Right lobe of liver (tissue), 6 donors: ENCODE data around the gene SLC39A11. TPM values are rescaled to one million over a fixed set of nuclear protein-coding genes. Genes with fewer than 3 reads are reported as not detected.
"Not testable (repeated sequence)": the region's sequence is repeated elsewhere in the genome, so short reads cannot be mapped to it uniquely, and the experiment has no call there.

Experiments
- ATAC-seq, 4 donors: fragments of 200-7000 bp; cut with Tn5 transposase; one replicate each; pipeline ENCODE4 v1.9.1; 2020; ENCODE audit warnings: mild to moderate bottlenecking in 4 of 4, moderate library complexity in 4 of 4
- DNase-seq, 3 donors: peaks; one replicate each; pipeline ENCODE4 v3.0.0-alpha.2; 2020
- H3K27ac ChIP-seq, 3 donors: fragments of 200-600 bp; one replicate each; pipeline ENCODE4 v1.8.0; 2022
- H3K27me3 ChIP-seq, 2 donors: fragments of 200-600 bp; one replicate each; pipeline ENCODE4 v1.8.0; 2022
- H3K36me3 ChIP-seq, 4 donors: fragments of 200-600 bp; sonication (generic) in 1 of 4; one replicate each; pipeline versions ENCODE4 v1.5.1 to v1.8.0; 2017 to 2022; ENCODE audit warnings: control low read depth in 1 of 4
- H3K4me1 ChIP-seq, 4 donors: fragments of 200-600 bp; sonication (generic) in 1 of 4; one replicate each; pipeline versions ENCODE4 v1.5.1 to v1.8.0; 2017 to 2022; ENCODE audit warnings: control low read depth in 1 of 4
- H3K4me3 ChIP-seq, 3 donors: fragments of 200-600 bp; one replicate each; pipeline ENCODE4 v1.8.0; 2022
- H3K9me3 ChIP-seq, 4 donors: fragments of 200-600 bp; sonication (generic) in 1 of 4; one replicate each; pipeline versions ENCODE4 v1.5.1 to v1.8.0; 2017 to 2022; ENCODE audit warnings: control low read depth in 1 of 4
- POLR2A ChIP-seq: fragments of 450-650 bp; IDR thresholded peaks from one replicate; pipeline ENCODE4 v1.6.1; 2017; ENCODE audit warnings: antibody characterized with exemption, mild to moderate bottlenecking
- WGBS: methylation state at CpG from one replicate; pipeline ENCODE4 v1.1.6; 2018; ENCODE audit warnings: low coverage, low lambda C conversion rate; ENCODE audit not compliant: insufficient coverage; ENCODE audit errors: missing lambda C conversion rate; 5-methylcytosine and 5-hydroxymethylcytosine counted together
- intact Hi-C, 2 donors: fragments of 100-400 bp; cut with DNase I; formaldehyde crosslinking; loops; one replicate each; pipeline versions ENCODE4 v1.11.2 to v1.14.1; 2022
- total RNA-seq, 6 experiments: library from RNA; depleted of rRNA in 2 of 6; stranded (reverse); fragments of >200 nt in 2 of 6; fragmentation: NEBNext Ultra II Directional in 3 of 6; extraction: Animal tissue kit (Norgen Biotek cat#: 25700) in 3 of 6; gene quantifications; one replicate each; pipeline versions ENCODE4 v1.1.0 to v1.2.4, GENCODE V29; 2016 to 2023
- TF ChIP-seq, protein P1 (sequence below), 4 donors: fragments of 200-600 bp in 3 of 4; fragments of 450-650 bp in 1 of 4; IDR thresholded peaks; one replicate each; pipeline versions ENCODE4 v1.5.1 to v1.8.0; 2016 to 2022; ENCODE audit warnings: antibody characterized with exemption in 4 of 4, mild to moderate bottlenecking in 2 of 4
- donor health status: DM: no; HTN: yes; CAD: no.
- donor health status: DM: no; HTN: no; CAD: no.
- donor health status: DM: no; HTN: no; CAD: no.
- donor health status: DM: no; HTN: yes; CAD: no.
- donor health status: DM: no; HTN: yes; CAD: no.

SLC39A11 gene
- total RNA-seq, 6 experiments from 2014 or later, result 25.4 to 49.6 (median 39.3) TPM

DNA sequence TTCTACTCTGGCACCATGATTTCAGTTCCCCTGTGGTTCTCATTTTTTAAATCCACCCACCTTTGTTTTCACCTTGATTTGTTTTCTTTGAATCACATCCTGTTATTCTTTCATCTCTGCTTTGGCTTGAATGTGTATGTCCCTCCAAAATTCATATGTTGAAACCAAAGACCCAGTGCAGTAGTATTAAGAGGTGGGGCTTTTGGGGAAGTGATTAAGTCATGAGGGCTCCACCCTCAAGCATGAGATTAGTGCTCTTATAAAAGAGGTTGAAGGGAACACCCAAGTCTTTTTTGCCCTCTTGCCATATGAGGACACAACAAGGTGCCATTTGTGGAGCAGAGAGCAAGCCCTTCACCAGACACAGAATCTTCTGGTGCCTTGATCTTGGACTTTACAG lies 382.3 kb downstream of the SLC39A11 start:
- no peaks in the 10 kb centered on the region for H3K27me3 ChIP-seq
- no peak overlapping the region for H3K27ac ChIP-seq
- peaks cover 0 to 4% (median 0%) of the 10 kb centered on the region in 4 donors for H3K9me3 ChIP-seq
- intact Hi-C loops, result no loop called here
- H3K4me3 ChIP-seq, result no peak overlapping the region
- no peaks in the 10 kb centered on the region for H3K36me3 ChIP-seq
- DNase-seq, result no peak
- ATAC-seq, result no peak
- H3K4me1 ChIP-seq, result no peaks in the 10 kb centered on the region
- TF ChIP-seq, protein P1, sequence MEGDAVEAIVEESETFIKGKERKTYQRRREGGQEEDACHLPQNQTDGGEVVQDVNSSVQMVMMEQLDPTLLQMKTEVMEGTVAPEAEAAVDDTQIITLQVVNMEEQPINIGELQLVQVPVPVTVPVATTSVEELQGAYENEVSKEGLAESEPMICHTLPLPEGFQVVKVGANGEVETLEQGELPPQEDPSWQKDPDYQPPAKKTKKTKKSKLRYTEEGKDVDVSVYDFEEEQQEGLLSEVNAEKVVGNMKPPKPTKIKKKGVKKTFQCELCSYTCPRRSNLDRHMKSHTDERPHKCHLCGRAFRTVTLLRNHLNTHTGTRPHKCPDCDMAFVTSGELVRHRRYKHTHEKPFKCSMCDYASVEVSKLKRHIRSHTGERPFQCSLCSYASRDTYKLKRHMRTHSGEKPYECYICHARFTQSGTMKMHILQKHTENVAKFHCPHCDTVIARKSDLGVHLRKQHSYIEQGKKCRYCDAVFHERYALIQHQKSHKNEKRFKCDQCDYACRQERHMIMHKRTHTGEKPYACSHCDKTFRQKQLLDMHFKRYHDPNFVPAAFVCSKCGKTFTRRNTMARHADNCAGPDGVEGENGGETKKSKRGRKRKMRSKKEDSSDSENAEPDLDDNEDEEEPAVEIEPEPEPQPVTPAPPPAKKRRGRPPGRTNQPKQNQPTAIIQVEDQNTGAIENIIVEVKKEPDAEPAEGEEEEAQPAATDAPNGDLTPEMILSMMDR (IDR thresholded peaks at IDR 0.05), result no peak
- TF ChIP-seq POLR2A, result no peak

DNA sequence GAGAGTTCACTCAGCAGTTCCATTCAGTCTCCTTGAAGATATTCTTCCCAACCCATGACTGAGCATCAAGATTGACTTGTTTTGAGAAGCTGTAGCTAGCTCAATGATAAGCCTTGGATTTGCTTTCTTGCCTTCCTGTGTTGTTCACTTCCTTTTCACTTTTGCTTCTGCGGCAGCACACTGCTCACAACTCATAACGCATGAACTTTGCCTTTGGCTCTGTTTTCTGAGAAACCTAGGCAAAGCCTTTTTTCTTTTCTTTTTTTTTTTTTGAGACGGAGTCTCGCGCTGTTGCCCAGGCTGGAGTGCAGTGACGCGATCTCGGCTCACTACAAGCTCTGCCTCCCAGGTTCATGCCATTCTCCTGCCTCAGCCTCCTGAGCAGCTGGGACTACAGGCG lies 383.8 kb downstream of the SLC39A11 start:
- WGBS, result 97% methylated on average over 9 of the region's 9 CpGs
- H3K4me1 ChIP-seq, H3K27me3 ChIP-seq, H3K27ac ChIP-seq, DNase-seq, H3K36me3 ChIP-seq, ATAC-seq, intact Hi-C loops, H3K9me3 ChIP-seq, H3K4me3 ChIP-seq: not testable (repeated sequence)

DNA sequence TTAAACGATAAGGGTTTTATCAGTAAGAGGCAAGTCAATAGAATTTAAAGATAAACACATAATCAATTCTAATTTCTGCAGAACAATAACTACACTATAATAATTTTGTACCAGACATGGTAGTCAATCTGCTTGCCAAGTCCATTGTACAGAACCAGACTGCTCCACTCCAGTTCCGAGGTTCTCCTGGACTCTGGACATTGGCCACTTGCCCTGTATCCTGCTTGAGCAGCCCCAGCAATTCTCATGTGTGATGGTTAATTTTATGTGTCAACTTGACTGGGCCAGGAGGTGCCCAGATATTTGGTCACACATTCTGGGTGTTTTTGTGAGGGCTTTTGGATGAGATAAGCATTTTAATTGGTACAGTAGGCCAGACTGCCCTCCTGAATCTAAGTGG lies 384.6 kb downstream of the SLC39A11 start:
- ATAC-seq (no peak), DNase-seq (no peak)
- TF ChIP-seq, protein P1 (IDR thresholded peaks at IDR 0.05), result no peak
- TF ChIP-seq POLR2A, result no peak
- H3K4me3 ChIP-seq, result no peak overlapping the region
- no peaks in the 10 kb centered on the region for H3K27me3 ChIP-seq
- H3K4me1 ChIP-seq, result no peaks in the 10 kb centered on the region
- no peak overlapping the region for H3K27ac ChIP-seq
- intact Hi-C loops, result no loop called here
- H3K36me3 ChIP-seq, result no peaks in the 10 kb centered on the region
- WGBS, result 48% methylated on average over 2 of the region's 2 CpGs
- peaks cover 0 to 4% (median 0%) of the 10 kb centered on the region in 4 donors for H3K9me3 ChIP-seq

DNA sequence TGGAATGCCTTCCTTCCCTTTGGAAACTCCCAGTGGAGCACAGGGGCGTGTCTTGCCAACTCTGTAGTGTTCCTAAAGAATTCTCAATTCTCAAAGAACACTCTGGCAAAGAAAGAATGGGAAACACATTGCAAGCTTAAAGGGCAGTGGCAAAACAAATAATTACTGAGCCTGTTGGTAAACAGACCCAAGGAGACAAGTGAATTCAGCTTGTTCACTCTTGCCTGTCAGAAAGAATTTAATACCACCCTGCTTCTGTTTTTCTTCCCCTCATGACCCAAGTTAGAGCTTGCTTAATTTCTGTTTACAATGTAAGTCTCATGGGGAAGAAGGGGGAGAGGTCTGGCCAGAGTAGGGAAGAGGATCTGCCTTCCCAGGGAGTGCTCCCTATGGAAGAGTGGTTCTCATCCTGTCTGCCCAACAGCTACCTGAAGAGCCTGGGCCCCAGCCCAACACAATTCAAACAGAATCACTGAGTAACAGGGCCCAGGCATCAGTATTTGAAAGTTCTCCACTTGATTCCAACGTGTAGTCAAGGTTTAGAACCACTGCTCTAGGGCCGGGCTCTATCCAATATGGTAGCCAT lies 386.0 kb downstream of the SLC39A11 start:
- TF ChIP-seq POLR2A, result no peak
- TF ChIP-seq, protein P1 (IDR thresholded peaks at IDR 0.05), result no peak
- Histone ChIP-seq H3K36me3 (no peaks in the 10 kb centered on the region), H3K4me1 (no peaks in the 10 kb centered on the region), H3K27me3 (no peaks in the 10 kb centered on the region), H3K9me3 (peaks cover 0 to 4% (median 0%) of the 10 kb centered on the region in 4 donors), H3K4me3 (no peak overlapping the region), H3K27ac (no peak overlapping the region)
- DNase-seq, result no peak
- ATAC-seq, result no peak
- no CpG with 5 or more reads among the region's 3 CpGs for WGBS
- intact Hi-C loops, result no loop called here

DNA sequence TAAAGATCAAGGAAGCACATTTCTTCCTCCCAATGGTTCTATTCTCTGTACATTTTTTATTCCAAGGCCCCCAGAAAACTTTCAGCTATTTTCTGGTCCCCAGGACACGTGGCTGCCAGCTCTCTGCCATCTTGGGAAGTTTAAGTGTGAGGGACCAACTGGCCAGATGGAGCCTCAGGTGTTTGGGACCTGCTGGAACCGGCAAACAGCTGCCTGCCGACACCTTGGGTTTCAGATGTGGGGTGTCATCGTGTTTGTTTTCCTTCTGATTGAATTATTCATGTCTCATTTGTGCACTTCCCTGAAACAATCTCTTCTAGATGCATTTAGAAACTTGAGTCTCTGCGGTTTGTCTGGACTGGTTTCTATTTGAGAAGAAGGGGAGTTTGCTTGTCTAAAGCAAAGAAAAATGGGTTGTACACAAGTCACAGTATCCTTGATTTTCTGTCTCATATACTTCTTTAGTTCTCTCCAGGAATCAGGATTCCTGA lies 386.5 kb downstream of the SLC39A11 start:
- no peak overlapping the region for H3K27ac ChIP-seq
- ATAC-seq, result no peak
- no peak for DNase-seq
- no peaks in the 10 kb centered on the region for H3K4me1 ChIP-seq
- H3K4me3 ChIP-seq, result no peak overlapping the region
- whole genome bisulfite sequencing, result 74% methylated on average over 4 of the region's 5 CpGs
- intact Hi-C loops, result no loop called here
- no peaks in the 10 kb centered on the region for H3K9me3 ChIP-seq
- TF ChIP-seq, protein P1 (IDR thresholded peaks at IDR 0.05), result no peak
- TF ChIP-seq POLR2A, result no peak
- no peaks in the 10 kb centered on the region for H3K36me3 ChIP-seq
- no peaks in the 10 kb centered on the region for H3K27me3 ChIP-seq
